BLaER1 (cell line): Measurements from ENCODE around the gene CHST8.
A peak's percentile ranks its signal among the peaks of the same experiment; 100 is the strongest.

Source experiments
- H3K27ac ChIP-seq: shearing (Covaris generic); formaldehyde crosslinking; 2 replicates; pipeline ENCODE4 v1.8.1; 2022
- H3K27me3 ChIP-seq: shearing (Covaris generic); formaldehyde crosslinking; 2 replicates; pipeline ENCODE4 v1.8.1; 2022
- H3K36me3 ChIP-seq: shearing (Covaris generic); formaldehyde crosslinking; 2 replicates; pipeline ENCODE4 v1.8.1; 2022
- H3K4me1 ChIP-seq: shearing (Covaris generic); formaldehyde crosslinking; 2 replicates; pipeline ENCODE4 v1.8.1; 2022
- H3K4me2 ChIP-seq: shearing (Covaris generic); formaldehyde crosslinking; 2 replicates; pipeline ENCODE4 v1.8.1; 2022
- H3K4me3 ChIP-seq: shearing (Covaris generic); formaldehyde crosslinking; 2 replicates; pipeline ENCODE4 v1.8.1; 2022
- H3K9ac ChIP-seq: shearing (Covaris generic); formaldehyde crosslinking; 2 replicates; pipeline ENCODE4 v1.8.1; 2022
- H3K9me3 ChIP-seq: shearing (Covaris generic); formaldehyde crosslinking; 2 replicates; pipeline ENCODE4 v1.8.1; 2022
- H4K20me1 ChIP-seq: shearing (Covaris generic); formaldehyde crosslinking; 2 replicates; pipeline ENCODE4 v1.8.1; 2022
- Cebpa-rat ChIP-seq: shearing (Covaris generic); IDR thresholded peaks from 2 replicates; pipeline ENCODE4 v1.8.1; 2022

CHST8 gene

GRCh38 chr19:33670398-33670797, 48.6 kb downstream of the CHST8 start:
- Histone ChIP-seq H4K20me1 (no peaks in the 10 kb centered on the region), H3K4me2 (no peak overlapping the region), H3K9ac (no peak overlapping the region), H3K36me3 (no peaks in the 10 kb centered on the region), H3K9me3 (no peaks in the 10 kb centered on the region), H3K27ac (no peak overlapping the region), H3K4me3 (no peak overlapping the region), H3K27me3 (no peaks in the 10 kb centered on the region), H3K4me1 (peaks cover 4% of the 10 kb centered on the region)
- no peak for TF ChIP-seq Cebpa-rat

- Histone ChIP-seq H3K36me3 (no peaks in the 10 kb centered on the region), H3K9ac (no peak overlapping the region), H4K20me1 (no peaks in the 10 kb centered on the region), H3K4me3 (no peak overlapping the region), H3K27ac (no peak overlapping the region), H3K9me3 (no peaks in the 10 kb centered on the region), H3K27me3 (no peaks in the 10 kb centered on the region), H3K4me1 (peaks cover 10% of the 10 kb centered on the region), H3K4me2 (no peak overlapping the region)
- no peak for TF ChIP-seq Cebpa-rat
Measured at GRCh38 chr19:33671211-33671610, 49.5 kb downstream of the CHST8 start.

- Histone ChIP-seq H3K9ac (no peak overlapping the region), H3K4me2 (no peak overlapping the region), H3K9me3 (no peaks in the 10 kb centered on the region), H4K20me1 (no peaks in the 10 kb centered on the region), H3K4me3 (no peak overlapping the region), H3K4me1 (peaks cover 10% of the 10 kb centered on the region), H3K27me3 (no peaks in the 10 kb centered on the region), H3K36me3 (no peaks in the 10 kb centered on the region), H3K27ac (no peak overlapping the region)
- no peak for TF ChIP-seq Cebpa-rat
Measured at GRCh38 chr19:33673258-33673875, 51.6 kb downstream of the CHST8 start.

- Histone ChIP-seq H3K4me2 (no peak overlapping the region), H3K4me1 (peaks cover 10% of the 10 kb centered on the region), H3K9ac (no peak overlapping the region), H3K4me3 (no peak overlapping the region), H3K36me3 (no peaks in the 10 kb centered on the region), H3K27ac (no peak overlapping the region), H3K27me3 (no peaks in the 10 kb centered on the region), H4K20me1 (no peaks in the 10 kb centered on the region), H3K9me3 (no peaks in the 10 kb centered on the region)
- TF ChIP-seq Cebpa-rat: no peak
Measured at GRCh38 chr19:33673996-33674625, 52.4 kb downstream of the CHST8 start.

GRCh38 chr19:33674626-33675367, 53.0 kb downstream of the CHST8 start:
- no peaks in the 10 kb centered on the region for H3K27me3 ChIP-seq
- peaks cover 6% of the 10 kb centered on the region; the same call in 1 of the 2 replicates for H4K20me1 ChIP-seq
- peaks cover 10% of the 10 kb centered on the region for H3K4me1 ChIP-seq
- H3K9me3 ChIP-seq: no peaks in the 10 kb centered on the region
- H3K36me3 ChIP-seq: no peaks in the 10 kb centered on the region
- no peak overlapping the region for H3K9ac ChIP-seq
- no peak for TF ChIP-seq Cebpa-rat
- no peak overlapping the region for H3K27ac ChIP-seq
- H3K4me2 ChIP-seq: peak overlapping the region; percentile 57
- no peak overlapping the region for H3K4me3 ChIP-seq

- Histone ChIP-seq H3K4me2 (peak overlapping the region; percentile 57), H3K4me1 (peaks cover 10% of the 10 kb centered on the region), H3K27me3 (no peaks in the 10 kb centered on the region), H3K9me3 (no peaks in the 10 kb centered on the region), H3K4me3 (no peak overlapping the region), H3K27ac (no peak overlapping the region), H3K36me3 (no peaks in the 10 kb centered on the region), H3K9ac (no peak overlapping the region), H4K20me1 (peaks cover 10% of the 10 kb centered on the region; the same call in 1 of the 2 replicates)
- no peak for TF ChIP-seq Cebpa-rat
Measured at GRCh38 chr19:33675501-33676124, 53.9 kb downstream of the CHST8 start.

- Histone ChIP-seq H3K4me3 (no peak overlapping the region), H3K36me3 (no peaks in the 10 kb centered on the region), H3K27ac (no peak overlapping the region), H3K9ac (no peak overlapping the region), H3K9me3 (no peaks in the 10 kb centered on the region), H3K4me1 (peaks cover 10% of the 10 kb centered on the region), H3K27me3 (no peaks in the 10 kb centered on the region), H4K20me1 (peaks cover 15% of the 10 kb centered on the region; the same call in 1 of the 2 replicates), H3K4me2 (no peak overlapping the region)
- TF ChIP-seq Cebpa-rat: no peak
Measured at GRCh38 chr19:33676999-33677665, 55.4 kb downstream of the CHST8 start.

- no peak overlapping the region for H3K9ac ChIP-seq
- H3K4me2 ChIP-seq: no peak overlapping the region
- TF ChIP-seq Cebpa-rat: no peak
- H3K4me1 ChIP-seq: peaks cover 10% of the 10 kb centered on the region
- no peaks in the 10 kb centered on the region for H3K27me3 ChIP-seq
- H3K4me3 ChIP-seq: no peak overlapping the region
- no peak overlapping the region for H3K27ac ChIP-seq
- no peaks in the 10 kb centered on the region for H3K9me3 ChIP-seq
- peaks cover 15% of the 10 kb centered on the region; the same call in 1 of the 2 replicates for H4K20me1 ChIP-seq
- H3K36me3 ChIP-seq: no peaks in the 10 kb centered on the region
Measured at GRCh38 chr19:33677745-33678426, 56.1 kb downstream of the CHST8 start.
